IPS DF 4.7 (cell line): Measurements from ENCODE around the gene PCDH1.
"Not testable (repeated sequence)": the region's sequence is repeated elsewhere in the genome, so short reads cannot be mapped to it uniquely, and the experiment has no call there.

ENCODE experiments used
- DNase-seq: peaks from one replicate; pipeline ENCODE4 v3.0.0-alpha.2; 2013; ENCODE audit warnings: low spot score; ENCODE audit errors: extremely low read depth

The PCDH1 gene

DNA sequence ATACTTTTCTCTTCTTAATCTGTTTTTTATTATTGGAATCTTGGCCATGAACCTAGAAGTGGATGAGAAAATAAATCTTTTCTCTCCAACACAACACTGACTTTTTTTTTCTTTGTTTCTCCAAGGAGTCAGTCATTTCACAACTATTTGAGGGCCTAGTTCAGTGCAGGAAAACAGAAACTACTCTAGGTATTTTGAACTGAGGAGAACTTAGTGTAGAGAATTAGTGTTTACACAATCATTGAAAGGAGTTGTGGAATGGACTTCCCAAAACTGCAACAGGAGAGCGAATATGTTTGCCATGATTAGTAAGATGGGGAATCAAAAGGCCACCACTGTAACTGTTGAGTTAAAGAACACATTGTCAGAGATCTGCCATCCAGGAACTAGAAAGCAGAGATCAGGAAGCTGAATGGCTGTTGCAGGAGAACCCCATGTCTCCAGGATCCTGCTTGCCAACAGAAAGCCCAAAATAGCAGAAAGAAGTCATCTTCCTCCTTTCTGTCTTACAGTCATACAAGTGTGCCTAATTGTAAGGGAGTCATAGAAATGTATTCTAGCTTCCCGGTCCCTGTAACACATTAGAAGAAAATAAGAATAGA, 20.3 kb upstream of the PCDH1 start:
- DNase-seq, result no peak

DNA sequence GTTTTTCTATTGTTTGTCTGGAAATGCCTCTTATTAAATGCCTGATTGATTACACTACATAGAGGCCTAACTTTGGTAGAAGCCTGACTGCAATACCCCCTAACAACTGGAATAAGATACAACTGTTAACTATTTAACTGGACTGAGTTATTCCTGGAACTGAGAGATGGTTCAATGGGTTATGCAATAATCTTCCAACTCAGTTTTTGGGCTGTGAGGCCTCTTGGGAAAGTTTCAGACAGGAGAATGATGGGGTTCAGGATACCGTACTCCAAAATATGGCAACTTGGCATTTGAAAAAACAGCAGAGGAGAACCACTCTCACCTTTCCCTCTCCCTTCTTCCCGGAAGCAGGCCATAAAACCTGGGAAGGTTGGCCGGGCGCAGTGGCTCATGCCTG, 19.2 kb upstream of the PCDH1 start:
- no peak for DNase-seq

- DNase-seq, result not testable (repeated sequence)
Observed at GRCh38 chr5:141890429-141890828, 12.2 kb upstream of the PCDH1 start.

DNA sequence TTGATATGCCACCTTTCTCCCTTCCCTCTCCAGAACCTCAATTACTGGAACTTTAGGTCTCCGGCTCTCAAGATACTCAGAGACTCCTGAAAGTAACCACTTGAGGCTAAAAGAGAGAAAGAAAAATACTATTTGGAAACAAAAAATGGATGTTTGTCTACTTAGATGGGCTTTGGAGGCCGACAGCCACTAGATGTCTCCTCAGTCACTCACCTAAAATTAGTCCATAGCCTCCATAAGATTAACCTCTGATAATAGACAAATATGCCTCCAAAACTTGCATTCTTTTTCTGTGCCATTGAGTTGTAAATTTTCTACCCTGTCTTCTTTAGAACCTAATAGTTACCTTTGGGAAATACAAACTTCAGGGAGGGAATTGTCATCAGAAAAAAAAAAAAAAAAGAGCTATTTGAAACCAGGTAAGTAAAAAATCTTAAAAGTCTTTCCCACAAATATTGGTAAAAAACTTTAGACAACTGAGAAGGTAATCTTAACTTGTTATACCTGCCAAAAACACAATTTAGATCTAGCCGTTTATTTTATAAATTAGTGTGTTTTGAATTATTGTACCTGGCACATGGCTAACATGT, 11.2 kb upstream of the PCDH1 start:
- no peak for DNase-seq

DNA sequence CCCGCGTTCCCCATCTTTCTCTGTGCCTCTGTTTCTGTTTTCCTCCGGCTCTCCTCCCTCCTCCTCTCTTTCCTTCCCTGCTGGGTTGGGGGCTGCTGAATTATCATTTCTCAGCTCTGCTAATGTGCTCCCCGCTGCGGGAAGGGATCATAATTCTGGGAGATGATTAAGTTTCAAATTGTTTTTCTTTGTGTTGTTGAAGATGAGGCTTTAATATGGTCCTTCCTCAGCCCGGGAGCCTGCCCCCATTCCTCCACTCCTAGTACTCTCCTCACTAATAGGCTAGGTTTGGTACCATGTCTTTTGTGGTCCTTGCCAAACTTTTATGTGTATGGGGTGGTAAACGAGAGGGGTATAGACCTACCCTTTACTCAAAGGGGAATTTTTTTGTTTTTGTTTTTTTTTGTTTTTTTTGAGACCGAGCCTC, 5.7 kb upstream of the PCDH1 start:
- no peak for DNase-seq

GRCh38 chr5:141883184-141883891, 5.1 kb upstream of the PCDH1 start:
- DNase-seq, result no peak

GRCh38 chr5:141882594-141883183, 4.5 kb upstream of the PCDH1 start:
- DNase-seq, result no peak

- DNase-seq, result no peak
Observed at GRCh38 chr5:141881886-141882285, 3.7 kb upstream of the PCDH1 start.

DNA sequence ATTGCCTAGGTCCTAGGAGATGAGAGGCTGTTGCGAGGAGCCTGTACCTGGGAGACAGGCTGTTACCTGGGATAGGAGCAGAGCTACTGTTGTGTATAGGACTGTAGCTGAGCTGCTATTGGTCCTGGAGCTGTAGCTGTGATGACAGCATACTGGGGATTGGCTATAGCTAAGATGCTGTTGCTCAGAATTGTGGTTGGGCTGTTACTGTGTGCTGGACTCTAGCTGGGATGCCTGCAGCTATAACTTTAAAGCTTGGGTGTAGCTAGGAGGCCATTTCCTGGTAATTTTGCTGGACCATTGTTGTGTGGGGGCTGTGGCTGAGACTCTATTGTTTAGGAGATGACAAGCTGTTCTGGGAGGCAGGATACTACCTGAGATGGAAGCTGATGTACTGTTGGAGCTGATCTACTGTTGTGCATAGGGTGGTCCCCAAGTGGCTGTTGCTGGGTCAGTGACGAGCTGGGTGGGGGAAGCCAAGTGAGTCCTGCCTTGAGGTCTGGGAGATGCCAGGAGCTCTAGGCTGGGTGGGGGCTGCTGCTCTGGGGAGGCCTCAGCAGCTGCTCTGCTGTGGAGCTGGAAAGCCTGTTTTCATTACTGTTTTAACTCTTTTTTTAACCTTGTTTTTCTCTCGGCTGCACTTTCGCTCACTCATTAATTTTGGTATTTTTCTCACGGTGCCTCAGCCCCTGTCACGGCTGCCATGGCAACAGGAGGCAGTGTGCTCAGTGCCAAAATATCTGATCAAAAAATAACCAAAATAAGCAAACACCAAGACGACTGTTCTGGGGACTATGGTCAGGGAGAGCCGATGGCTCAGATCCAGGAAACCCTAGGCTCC, 3.0 kb upstream of the PCDH1 start:
- DNase-seq, result no peak

DNA sequence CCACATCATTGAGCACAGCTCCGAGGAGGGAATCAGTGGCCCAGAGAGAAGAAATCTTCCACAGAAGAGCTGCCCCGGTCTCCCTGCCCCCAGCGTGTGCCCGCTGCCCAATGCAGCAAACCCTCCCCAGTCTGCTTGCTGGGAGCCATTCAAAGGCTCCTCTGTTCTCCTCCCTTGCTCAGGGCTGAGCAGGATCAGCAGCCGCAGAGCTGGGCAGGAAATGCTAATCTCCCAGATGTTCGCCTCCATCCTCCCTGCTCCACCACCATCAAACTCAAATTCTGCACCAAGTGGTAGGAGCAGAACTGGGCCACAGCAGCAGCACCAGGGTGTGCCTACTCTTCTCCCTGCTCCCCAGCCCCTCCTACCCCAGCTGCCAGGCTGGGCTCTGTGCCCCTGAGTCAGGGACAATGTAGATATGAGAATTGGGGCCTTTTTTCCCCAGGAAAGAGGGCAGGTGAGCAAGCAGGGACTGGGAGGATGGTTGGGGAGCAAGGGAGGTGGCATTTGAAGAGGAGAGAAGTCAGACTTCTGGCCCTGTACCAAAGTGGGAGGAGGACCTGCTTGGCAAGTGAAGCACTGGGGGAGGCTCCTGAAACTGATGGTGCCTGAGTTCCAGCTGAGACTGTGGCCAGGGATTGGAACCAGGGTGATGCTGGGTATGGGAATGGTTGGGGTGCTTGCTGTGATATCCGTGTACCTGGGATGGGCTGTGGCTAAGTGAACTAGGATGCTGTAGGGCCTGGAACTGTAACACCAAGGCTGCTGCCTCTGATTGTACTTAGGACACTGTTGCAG, 1.9 kb upstream of the PCDH1 start:
- no peak for DNase-seq

DNA sequence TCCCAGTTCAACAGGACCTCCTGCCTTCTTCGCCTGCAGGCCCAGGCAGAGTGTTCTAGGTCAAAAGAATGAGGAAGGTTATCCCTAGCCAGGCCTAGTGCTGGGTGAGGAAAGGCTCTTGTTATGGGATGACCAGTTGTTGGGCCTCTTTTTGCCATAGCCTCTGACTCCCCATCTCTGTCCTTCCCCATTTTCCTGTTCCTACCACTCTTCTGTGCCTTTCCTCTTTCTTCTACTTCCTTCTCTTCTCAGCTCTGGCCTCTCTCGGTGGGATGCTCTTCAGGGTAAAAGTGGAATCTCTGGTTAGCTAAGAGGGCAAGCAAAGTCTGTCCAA, 1.2 kb upstream of the PCDH1 start:
- DNase-seq, result no peak

DNA sequence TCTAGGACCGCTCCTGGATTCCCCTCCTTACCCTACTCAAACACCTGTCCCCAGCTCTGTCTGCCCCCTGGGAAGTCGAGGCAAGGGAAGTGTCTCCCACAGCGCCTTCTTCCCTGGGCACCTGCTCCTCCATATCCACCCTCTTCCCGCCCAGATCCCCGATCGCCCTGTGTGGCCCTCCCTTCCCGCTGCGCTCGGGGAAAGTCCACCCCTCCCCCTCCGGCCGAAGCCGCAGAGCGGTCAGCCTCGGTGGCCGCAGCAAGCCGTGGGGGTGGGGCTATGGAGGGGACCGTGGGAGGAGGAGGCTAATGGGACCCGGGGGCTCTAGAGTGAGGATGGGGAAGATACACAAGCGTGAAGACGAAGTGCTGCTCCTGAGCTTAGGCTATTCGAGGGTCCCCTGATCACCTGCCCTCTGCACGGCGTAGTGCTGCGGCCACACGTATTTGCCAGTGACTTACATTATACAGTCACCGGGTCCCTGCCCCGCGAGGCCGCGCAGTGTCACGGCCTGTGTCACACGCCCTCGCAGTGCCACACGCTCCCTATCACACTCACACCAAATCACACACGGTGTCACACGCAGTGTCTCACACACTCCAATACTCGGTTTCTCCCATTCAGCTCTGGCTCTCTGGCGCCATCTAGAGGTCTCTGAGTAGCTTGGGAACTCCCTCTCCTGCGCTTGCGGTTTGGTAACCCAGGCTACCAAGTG, 658 bp upstream of the PCDH1 start:
- peak; percentile 91 for DNase-seq

DNA sequence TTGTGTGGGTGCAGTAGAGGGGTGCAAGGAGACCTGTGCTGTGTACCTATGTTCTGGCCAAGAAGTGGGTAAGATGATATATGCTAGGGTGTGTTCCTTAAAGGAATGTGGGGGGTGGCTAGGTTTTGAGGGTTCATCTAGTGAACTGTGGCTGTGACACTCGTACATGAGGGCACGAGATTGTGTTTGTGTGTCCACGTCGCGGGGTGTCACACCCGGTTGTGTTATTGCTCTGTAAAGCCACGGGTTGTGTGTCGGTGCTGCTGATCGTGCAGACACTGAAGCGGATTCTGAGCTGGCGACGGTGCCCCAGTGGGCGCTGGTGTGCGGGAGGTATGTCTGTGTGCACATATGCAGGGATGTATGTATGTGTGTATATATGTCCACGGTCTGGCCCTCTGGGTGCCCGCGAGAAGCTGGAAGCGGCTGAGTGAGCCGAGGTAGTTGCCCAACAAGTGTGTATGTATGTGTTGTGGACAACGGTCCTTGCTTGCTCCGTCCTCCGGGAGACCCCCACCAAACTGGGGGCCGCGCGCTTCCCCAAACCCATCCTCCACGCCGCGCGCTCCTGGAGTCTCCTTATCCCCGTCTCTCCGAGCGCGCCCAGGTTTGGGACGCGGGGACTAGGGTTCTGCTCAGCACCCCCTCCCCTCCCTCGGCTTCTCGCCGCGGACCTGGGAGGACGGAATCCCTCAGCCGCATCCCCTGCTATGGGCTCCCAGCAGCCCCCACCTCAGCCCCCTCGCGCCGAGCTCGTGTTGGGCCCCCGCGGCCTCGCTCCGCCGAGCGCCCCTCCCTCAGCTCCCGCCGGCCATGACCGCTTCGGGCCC, 639 bp downstream of the PCDH1 start:
- DNase-seq, result no peak

GRCh38 chr5:141876628-141877355, 1.4 kb downstream of the PCDH1 start:
- no peak for DNase-seq

DNA sequence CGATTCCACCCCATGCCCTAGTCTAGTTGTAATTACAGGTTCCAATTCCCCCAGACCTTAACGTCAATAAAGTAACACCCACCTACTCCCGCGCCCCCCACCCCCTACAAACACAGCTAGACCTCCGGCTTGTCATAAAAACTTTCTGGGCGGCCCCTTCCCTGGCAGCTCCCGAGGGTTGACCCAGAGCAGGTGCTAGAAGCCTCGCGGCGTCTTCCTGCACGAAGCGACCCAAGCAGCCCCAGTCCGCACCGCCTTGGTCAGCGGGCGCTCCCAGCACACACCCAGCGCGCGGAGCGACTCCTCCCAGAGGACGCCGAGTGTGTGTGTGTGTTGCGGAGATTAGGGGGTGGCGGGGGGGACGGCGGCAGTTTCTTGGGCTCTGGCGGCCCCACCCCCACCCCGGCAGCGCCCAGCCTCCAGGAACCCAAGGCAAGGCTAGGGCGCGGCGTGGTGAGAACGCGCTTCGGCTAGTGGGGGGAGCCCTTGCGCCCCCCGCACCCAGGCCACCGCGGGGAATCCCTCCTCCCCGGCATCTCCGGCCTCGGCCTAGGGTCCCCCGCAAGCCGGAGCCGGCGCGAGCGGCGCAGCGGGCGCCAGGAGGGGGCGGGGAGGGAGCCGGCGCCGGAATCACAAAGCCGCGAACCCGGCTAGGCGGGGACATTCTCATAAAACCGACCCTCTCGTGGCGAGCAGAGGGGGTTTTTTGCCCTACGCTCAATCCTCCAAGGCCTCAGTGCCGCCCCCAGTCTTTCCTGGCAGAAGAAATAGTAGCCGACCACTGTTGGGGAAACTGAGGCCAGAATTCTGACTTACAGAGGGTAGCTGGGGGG, 2.2 kb downstream of the PCDH1 start:
- no peak for DNase-seq

- DNase-seq, result no peak
Observed at GRCh38 chr5:141875022-141875740, 3.0 kb downstream of the PCDH1 start.

DNA sequence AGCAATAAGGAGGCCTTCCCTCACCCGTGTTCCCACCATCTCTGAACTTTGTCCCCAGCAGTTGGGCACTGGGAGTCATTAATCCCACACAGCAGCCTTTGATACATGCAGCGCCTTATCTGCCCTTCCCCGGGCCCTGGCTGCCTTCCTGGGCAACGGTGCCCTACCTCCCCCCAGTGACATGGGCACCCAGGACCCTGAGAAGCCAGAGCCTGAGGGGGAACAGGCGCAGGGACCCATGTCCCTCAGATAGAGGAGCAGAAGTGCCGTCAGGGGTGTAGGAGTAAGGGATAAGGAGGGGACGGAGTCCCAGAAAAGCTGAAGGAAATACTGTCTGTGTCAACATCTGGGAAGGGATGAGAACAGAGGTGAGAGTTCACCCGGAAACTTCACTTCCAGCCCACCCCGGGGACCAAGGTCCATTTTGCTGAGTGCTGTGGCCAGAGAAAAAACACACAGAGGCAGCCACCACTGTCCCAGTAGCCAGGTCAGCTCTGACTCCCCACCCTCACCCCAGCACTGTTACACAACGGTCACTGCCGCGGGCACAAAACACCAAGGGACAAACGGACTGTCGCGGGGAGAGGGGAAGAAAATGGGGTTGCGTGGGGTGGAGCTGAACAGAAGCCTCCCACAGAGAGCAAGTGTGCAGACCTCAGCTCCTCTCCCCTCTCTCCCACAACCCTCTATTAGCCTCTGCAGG, 3.8 kb downstream of the PCDH1 start:
- no peak for DNase-seq
